ENCODE results near the gene PBOV1.

DNA sequence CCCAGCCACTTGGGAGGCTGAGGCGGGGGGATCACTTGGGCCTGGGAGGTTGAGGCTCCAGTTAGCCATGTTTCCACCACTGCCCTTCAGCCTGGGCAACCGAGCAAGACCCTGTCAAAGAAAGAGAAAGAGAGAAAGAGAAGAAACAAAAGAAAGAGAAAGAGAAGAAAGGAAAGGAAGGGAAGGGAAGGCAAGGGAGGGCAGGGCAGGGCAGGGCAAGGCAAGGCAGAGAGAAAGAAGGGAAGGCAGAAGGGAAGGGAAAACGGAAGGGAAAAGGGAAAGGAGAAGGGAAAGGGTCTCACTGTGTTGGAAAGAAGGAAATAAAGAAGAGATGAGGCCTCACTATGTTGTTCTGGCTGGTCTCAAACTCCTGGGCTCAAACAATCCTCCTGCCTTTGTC, 47.8 kb upstream of the PBOV1 start:
- TF ChIP-seq, protein P1, sequence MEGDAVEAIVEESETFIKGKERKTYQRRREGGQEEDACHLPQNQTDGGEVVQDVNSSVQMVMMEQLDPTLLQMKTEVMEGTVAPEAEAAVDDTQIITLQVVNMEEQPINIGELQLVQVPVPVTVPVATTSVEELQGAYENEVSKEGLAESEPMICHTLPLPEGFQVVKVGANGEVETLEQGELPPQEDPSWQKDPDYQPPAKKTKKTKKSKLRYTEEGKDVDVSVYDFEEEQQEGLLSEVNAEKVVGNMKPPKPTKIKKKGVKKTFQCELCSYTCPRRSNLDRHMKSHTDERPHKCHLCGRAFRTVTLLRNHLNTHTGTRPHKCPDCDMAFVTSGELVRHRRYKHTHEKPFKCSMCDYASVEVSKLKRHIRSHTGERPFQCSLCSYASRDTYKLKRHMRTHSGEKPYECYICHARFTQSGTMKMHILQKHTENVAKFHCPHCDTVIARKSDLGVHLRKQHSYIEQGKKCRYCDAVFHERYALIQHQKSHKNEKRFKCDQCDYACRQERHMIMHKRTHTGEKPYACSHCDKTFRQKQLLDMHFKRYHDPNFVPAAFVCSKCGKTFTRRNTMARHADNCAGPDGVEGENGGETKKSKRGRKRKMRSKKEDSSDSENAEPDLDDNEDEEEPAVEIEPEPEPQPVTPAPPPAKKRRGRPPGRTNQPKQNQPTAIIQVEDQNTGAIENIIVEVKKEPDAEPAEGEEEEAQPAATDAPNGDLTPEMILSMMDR (IDR thresholded peaks at IDR 0.05), result no peak
- TF ChIP-seq ZFX (IDR thresholded peaks at IDR 0.05; ENCODE audit: borderline replicate concordance), result no peak
